ENCODE results near the gene XRCC2.

The XRCC2 gene

DNA sequence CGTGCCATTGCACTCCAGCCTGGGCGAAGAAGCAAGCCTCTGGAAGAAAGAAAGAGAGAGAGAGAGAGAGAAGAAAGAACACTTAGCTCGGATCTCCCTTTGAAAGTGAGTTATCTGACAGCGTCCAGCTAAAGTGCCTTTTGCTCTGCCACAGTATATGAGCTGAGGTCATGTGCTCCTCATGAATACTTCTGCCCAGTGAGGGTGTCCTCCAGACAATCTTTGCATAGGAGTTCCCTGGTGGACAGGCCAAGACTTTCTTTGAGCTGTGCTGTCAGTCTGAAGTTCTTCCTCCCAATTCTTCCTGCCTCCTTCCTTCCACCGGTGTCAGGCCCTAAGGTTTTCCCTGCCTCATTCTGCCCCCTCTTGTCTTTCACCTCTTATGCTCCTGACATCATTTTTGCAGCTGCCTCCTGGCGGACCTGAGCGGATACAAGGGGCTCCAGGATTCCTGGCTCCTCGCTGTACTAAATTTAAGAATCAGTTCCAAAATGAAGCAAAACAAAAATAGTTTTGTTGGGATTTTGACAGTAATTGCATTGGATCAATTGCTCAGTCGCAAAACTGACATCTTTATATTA lies 31.9 kb downstream of the XRCC2 start:
- Histone ChIP-seq H3K4me2 (ENCODE audit: insufficient read depth, low read length, poor library complexity, severe bottlenecking) (no peak overlapping the region), H2BK5ac (ENCODE audit: low read length) (no peak overlapping the region), H3K18ac (ENCODE audit: low read length) (no peak overlapping the region), H3K23ac (ENCODE audit: low read depth, low read length, poor library complexity) (no peak overlapping the region), H4K91ac (ENCODE audit: low read depth, low read length, poor library complexity) (no peak overlapping the region), H3K27me3 (ENCODE audit: control insufficient read depth in 3 of 3, insufficient read depth in 3 of 3, low read depth in 1 of 3, low read length in 3 of 3) (no peaks in the 10 kb centered on the region), H3K36me3 (replicated peaks in 1 of 2; ENCODE audit: control insufficient read depth in 2 of 2, insufficient read depth in 2 of 2, low read length in 2 of 2) (peaks cover 17 to 51% of the 10 kb centered on the region in 2 donors), H3K14ac (ENCODE audit: low read length) (no peak overlapping the region), H3K27ac (replicated peaks; ENCODE audit: low read length) (no peak overlapping the region), H2AFZ (ENCODE audit: low read length) (no peak overlapping the region), H2BK12ac (ENCODE audit: low read length) (no peak overlapping the region), H3K9me3 (replicated peaks in 1 of 2; ENCODE audit: control insufficient read depth in 2 of 2, insufficient read depth in 1 of 2, low read depth in 1 of 2, low read length in 2 of 2) (peaks cover 5 to 18% of the 10 kb centered on the region in 2 donors), H3K79me1 (ENCODE audit: low read depth, low read length) (no peaks in the 10 kb centered on the region), H3K4me1 (ENCODE audit: control insufficient read depth in 2 of 2, insufficient read depth in 1 of 2, low read depth in 1 of 2, low read length in 2 of 2) (no peaks in the 10 kb centered on the region), H3K4me3 (ENCODE audit: low read length in 2 of 2) (no peak overlapping the region), H3K4ac (ENCODE audit: low read length) (no peak overlapping the region), H2BK120ac (ENCODE audit: low read depth, low read length) (no peak overlapping the region), H3K9ac (ENCODE audit: low read depth, low read length, poor library complexity) (no peak overlapping the region), H2BK15ac (ENCODE audit: low read length) (no peak overlapping the region), H4K8ac (ENCODE audit: low read depth, low read length) (no peak overlapping the region), H2AK5ac (ENCODE audit: low read depth, low read length) (no peak overlapping the region)
- no CpG with 5 or more reads among the region's 9 CpGs for WGBS, 2 donors (ENCODE audit: extremely low coverage in 2 of 2, insufficient read length in 2 of 2, insufficient replicate concordance in 1 of 2)
- no peak for DNase-seq (ENCODE audit: low spot score)

GRCh38 chr7:152641384-152641783 lies 34.6 kb downstream of the XRCC2 start:
- no peak overlapping the region for H4K91ac ChIP-seq (ENCODE audit: low read depth, low read length, poor library complexity)
- H3K4me1 ChIP-seq (ENCODE audit: control insufficient read depth in 2 of 2, insufficient read depth in 1 of 2, low read depth in 1 of 2, low read length in 2 of 2) = no peaks in the 10 kb centered on the region
- WGBS, 2 donors (ENCODE audit: extremely low coverage in 2 of 2, insufficient read length in 2 of 2, insufficient replicate concordance in 1 of 2) = no CpG with 5 or more reads among the region's 6 CpGs
- no peaks in the 10 kb centered on the region for H3K79me1 ChIP-seq (ENCODE audit: low read depth, low read length)
- H4K8ac ChIP-seq (ENCODE audit: low read depth, low read length) = no peak overlapping the region
- H3K9ac ChIP-seq (ENCODE audit: low read depth, low read length, poor library complexity) = no peak overlapping the region
- H3K27me3 ChIP-seq (ENCODE audit: control insufficient read depth in 3 of 3, insufficient read depth in 3 of 3, low read depth in 1 of 3, low read length in 3 of 3) = no peaks in the 10 kb centered on the region
- H3K27ac ChIP-seq (replicated peaks; ENCODE audit: low read length) = no peak overlapping the region
- no peak overlapping the region for H3K23ac ChIP-seq (ENCODE audit: low read depth, low read length, poor library complexity)
- H2BK15ac ChIP-seq (ENCODE audit: low read length) = no peak overlapping the region
- H2BK5ac ChIP-seq (ENCODE audit: low read length) = no peak overlapping the region
- DNase-seq (ENCODE audit: low spot score) = no peak
- H2BK120ac ChIP-seq (ENCODE audit: low read depth, low read length) = no peak overlapping the region
- no peak overlapping the region for H3K14ac ChIP-seq (ENCODE audit: low read length)
- peaks cover 0 to 2% of the 10 kb centered on the region in 2 donors for H3K9me3 ChIP-seq (replicated peaks in 1 of 2; ENCODE audit: control insufficient read depth in 2 of 2, insufficient read depth in 1 of 2, low read depth in 1 of 2, low read length in 2 of 2)
- H3K36me3 ChIP-seq (replicated peaks in 1 of 2; ENCODE audit: control insufficient read depth in 2 of 2, insufficient read depth in 2 of 2, low read length in 2 of 2) = peaks cover 3 to 25% of the 10 kb centered on the region in 2 donors
- H2BK12ac ChIP-seq (ENCODE audit: low read length) = no peak overlapping the region
- no peak overlapping the region for H2AFZ ChIP-seq (ENCODE audit: low read length)
- H3K4ac ChIP-seq (ENCODE audit: low read length) = no peak overlapping the region
- no peak overlapping the region for H2AK5ac ChIP-seq (ENCODE audit: low read depth, low read length)
- no peak overlapping the region for H3K4me2 ChIP-seq (ENCODE audit: insufficient read depth, low read length, poor library complexity, severe bottlenecking)
- H3K4me3 ChIP-seq (ENCODE audit: low read length in 2 of 2) = no peak overlapping the region
- H3K18ac ChIP-seq (ENCODE audit: low read length) = no peak overlapping the region

GRCh38 chr7:152640829-152641228 lies 35.1 kb downstream of the XRCC2 start:
- Histone ChIP-seq H3K4me1 (ENCODE audit: control insufficient read depth in 2 of 2, insufficient read depth in 1 of 2, low read depth in 1 of 2, low read length in 2 of 2) (no peaks in the 10 kb centered on the region), H3K4ac (ENCODE audit: low read length) (no peak overlapping the region), H3K79me1 (ENCODE audit: low read depth, low read length) (no peaks in the 10 kb centered on the region), H2BK120ac (ENCODE audit: low read depth, low read length) (no peak overlapping the region), H3K4me3 (ENCODE audit: low read length in 2 of 2) (no peak overlapping the region), H3K9ac (ENCODE audit: low read depth, low read length, poor library complexity) (no peak overlapping the region), H3K27me3 (ENCODE audit: control insufficient read depth in 3 of 3, insufficient read depth in 3 of 3, low read depth in 1 of 3, low read length in 3 of 3) (no peaks in the 10 kb centered on the region), H3K18ac (ENCODE audit: low read length) (no peak overlapping the region), H3K4me2 (ENCODE audit: insufficient read depth, low read length, poor library complexity, severe bottlenecking) (no peak overlapping the region), H2BK5ac (ENCODE audit: low read length) (no peak overlapping the region), H3K36me3 (replicated peaks in 1 of 2; ENCODE audit: control insufficient read depth in 2 of 2, insufficient read depth in 2 of 2, low read length in 2 of 2) (peaks cover 3 to 20% of the 10 kb centered on the region in 2 donors), H4K8ac (ENCODE audit: low read depth, low read length) (no peak overlapping the region), H2AK5ac (ENCODE audit: low read depth, low read length) (no peak overlapping the region), H2BK12ac (ENCODE audit: low read length) (no peak overlapping the region), H3K14ac (ENCODE audit: low read length) (no peak overlapping the region), H3K27ac (replicated peaks; ENCODE audit: low read length) (no peak overlapping the region), H3K9me3 (replicated peaks in 1 of 2; ENCODE audit: control insufficient read depth in 2 of 2, insufficient read depth in 1 of 2, low read depth in 1 of 2, low read length in 2 of 2) (peaks cover 0 to 2% of the 10 kb centered on the region in 2 donors), H4K91ac (ENCODE audit: low read depth, low read length, poor library complexity) (no peak overlapping the region), H3K23ac (ENCODE audit: low read depth, low read length, poor library complexity) (no peak overlapping the region), H2AFZ (ENCODE audit: low read length) (no peak overlapping the region), H2BK15ac (ENCODE audit: low read length) (no peak overlapping the region)
- no peak for DNase-seq (ENCODE audit: low spot score)
- no CpG with 5 or more reads among the region's 6 CpGs for WGBS, 2 donors (ENCODE audit: extremely low coverage in 2 of 2, insufficient read length in 2 of 2, insufficient replicate concordance in 1 of 2)

DNA sequence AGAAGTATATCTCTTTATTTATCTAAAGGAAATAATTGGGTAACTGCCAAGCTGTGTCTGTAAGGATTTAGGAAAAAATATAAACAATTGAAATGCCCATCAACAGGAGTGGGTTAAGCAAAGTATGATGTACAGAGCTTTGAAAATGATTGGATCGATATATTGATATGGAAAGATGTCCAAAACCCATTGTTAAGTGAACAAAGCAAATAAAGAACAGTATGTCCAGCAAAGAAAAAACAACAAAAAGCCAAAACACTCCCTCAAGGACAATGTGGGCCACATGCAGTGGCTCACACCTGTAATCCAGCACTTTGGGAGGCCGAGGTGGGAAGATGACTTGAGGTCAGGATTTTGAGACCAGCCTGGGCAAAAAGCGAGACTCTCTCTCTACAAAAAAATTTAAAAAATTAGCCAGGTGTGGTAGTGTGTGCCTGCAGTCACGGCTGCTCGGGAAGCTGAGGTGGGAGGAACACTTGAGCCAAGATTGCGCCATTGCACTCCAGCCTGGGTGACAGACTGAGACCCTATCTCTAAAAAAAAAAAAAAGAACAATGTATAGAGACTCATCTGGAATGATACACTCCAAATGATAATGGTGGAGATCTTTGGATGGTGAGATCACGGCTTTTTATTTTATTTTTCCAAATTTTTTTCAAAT lies 37.9 kb downstream of the XRCC2 start:
- Histone ChIP-seq H3K9me3 (replicated peaks in 1 of 2; ENCODE audit: control insufficient read depth in 2 of 2, insufficient read depth in 1 of 2, low read depth in 1 of 2, low read length in 2 of 2) (no peaks in the 10 kb centered on the region), H3K27ac (replicated peaks; ENCODE audit: low read length) (no peak overlapping the region), H3K4me2 (ENCODE audit: insufficient read depth, low read length, poor library complexity, severe bottlenecking) (no peak overlapping the region), H2AFZ (ENCODE audit: low read length) (no peak overlapping the region), H3K23ac (ENCODE audit: low read depth, low read length, poor library complexity) (no peak overlapping the region), H4K91ac (ENCODE audit: low read depth, low read length, poor library complexity) (no peak overlapping the region), H2BK120ac (ENCODE audit: low read depth, low read length) (no peak overlapping the region), H3K4ac (ENCODE audit: low read length) (no peak overlapping the region), H3K14ac (ENCODE audit: low read length) (no peak overlapping the region), H3K9ac (ENCODE audit: low read depth, low read length, poor library complexity) (no peak overlapping the region), H3K27me3 (ENCODE audit: control insufficient read depth in 3 of 3, insufficient read depth in 3 of 3, low read depth in 1 of 3, low read length in 3 of 3) (no peaks in the 10 kb centered on the region), H3K18ac (ENCODE audit: low read length) (no peak overlapping the region), H2BK15ac (ENCODE audit: low read length) (no peak overlapping the region), H4K8ac (ENCODE audit: low read depth, low read length) (no peak overlapping the region), H3K79me1 (ENCODE audit: low read depth, low read length) (no peaks in the 10 kb centered on the region), H2BK5ac (ENCODE audit: low read length) (no peak overlapping the region), H3K4me3 (ENCODE audit: low read length in 2 of 2) (no peak overlapping the region), H2AK5ac (ENCODE audit: low read depth, low read length) (no peak overlapping the region), H3K4me1 (ENCODE audit: control insufficient read depth in 2 of 2, insufficient read depth in 1 of 2, low read depth in 1 of 2, low read length in 2 of 2) (no peaks in the 10 kb centered on the region), H2BK12ac (ENCODE audit: low read length) (no peak overlapping the region), H3K36me3 (replicated peaks in 1 of 2; ENCODE audit: control insufficient read depth in 2 of 2, insufficient read depth in 2 of 2, low read length in 2 of 2) (no peaks in the 10 kb centered on the region)
- WGBS, 2 donors (ENCODE audit: extremely low coverage in 2 of 2, insufficient read length in 2 of 2, insufficient replicate concordance in 1 of 2) = no CpG with 5 or more reads among the region's 7 CpGs
- no peak for DNase-seq (ENCODE audit: low spot score)
